GM21515 (cell line): ENCODE results near the gene CLGN.
"Not testable (repeated sequence)": the region's sequence is repeated elsewhere in the genome, so short reads cannot be mapped to it uniquely, and the experiment has no call there.

Experiments
- ATAC-seq: cut with Tn5 transposase; IDR thresholded peaks from one replicate; pipeline ENCODE4 v1.9.1; 2021; ENCODE audit not compliant: unreplicated experiment

The CLGN gene

DNA sequence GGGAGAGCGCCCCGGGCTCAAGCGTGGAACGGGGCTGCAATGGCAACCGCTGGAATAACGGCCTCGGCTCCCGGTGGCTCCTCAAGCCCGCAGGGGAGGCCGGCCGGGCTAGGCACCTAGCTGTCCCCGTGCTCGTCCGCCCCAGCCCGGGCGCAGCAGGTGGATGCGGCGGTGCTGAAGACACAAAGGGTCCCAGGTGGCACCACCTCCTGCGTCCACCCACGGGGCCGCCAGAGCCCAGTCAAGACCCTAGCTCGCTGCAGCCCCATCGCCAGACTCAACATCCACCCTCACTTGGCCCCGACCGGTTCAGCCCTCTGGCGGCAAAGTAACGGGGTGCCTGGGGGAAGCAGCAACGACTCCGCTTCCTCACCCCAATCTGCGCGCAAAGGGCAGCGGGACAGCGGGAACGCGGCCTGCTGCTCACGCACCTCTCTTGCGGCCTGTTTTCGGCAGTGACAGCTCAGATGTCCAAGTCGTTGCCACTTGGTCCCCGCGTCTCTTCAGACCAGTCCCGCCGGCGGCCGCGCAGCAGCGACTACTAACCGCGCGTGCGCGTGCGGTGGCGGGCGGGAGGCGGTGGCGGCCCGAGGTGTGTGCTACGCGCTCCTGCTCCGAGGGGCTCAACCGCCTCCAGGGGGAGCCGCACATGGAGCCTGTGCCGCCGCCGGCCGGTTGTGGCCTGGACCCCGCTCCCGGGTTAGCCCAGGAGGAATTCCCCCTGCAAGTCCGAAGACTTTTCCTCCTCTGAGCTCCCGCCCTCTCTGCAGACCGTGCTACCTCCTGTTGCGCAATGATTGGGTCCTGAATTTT lies at the start of gene CLGN:
Gene CLGN, minus strand, starts transcription at position 543 of the 813 bp plus-strand sequence. CDS start 14,570 bp downstream, outside the sequence.
- peak; percentile 92 for ATAC-seq

DNA sequence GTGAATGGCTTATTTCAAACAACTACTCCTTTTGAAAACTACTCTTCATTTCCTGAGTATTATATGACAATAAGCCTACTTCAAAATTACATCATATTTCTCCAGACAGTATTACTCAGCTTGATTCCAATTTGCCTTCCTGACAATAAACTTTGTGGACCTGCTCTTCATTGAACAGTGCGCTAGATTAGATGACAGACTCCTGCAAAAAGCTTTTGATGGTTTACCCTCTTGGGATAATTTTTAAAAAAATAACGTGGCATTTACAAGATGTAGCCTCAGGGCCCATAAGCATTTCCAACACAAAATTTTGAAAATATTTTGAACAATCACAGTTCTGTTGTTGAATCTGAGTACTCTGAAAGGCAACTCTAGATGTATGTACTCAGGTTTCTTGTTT lies 44.7 kb upstream of the CLGN start:
- ATAC-seq, result no peak

DNA sequence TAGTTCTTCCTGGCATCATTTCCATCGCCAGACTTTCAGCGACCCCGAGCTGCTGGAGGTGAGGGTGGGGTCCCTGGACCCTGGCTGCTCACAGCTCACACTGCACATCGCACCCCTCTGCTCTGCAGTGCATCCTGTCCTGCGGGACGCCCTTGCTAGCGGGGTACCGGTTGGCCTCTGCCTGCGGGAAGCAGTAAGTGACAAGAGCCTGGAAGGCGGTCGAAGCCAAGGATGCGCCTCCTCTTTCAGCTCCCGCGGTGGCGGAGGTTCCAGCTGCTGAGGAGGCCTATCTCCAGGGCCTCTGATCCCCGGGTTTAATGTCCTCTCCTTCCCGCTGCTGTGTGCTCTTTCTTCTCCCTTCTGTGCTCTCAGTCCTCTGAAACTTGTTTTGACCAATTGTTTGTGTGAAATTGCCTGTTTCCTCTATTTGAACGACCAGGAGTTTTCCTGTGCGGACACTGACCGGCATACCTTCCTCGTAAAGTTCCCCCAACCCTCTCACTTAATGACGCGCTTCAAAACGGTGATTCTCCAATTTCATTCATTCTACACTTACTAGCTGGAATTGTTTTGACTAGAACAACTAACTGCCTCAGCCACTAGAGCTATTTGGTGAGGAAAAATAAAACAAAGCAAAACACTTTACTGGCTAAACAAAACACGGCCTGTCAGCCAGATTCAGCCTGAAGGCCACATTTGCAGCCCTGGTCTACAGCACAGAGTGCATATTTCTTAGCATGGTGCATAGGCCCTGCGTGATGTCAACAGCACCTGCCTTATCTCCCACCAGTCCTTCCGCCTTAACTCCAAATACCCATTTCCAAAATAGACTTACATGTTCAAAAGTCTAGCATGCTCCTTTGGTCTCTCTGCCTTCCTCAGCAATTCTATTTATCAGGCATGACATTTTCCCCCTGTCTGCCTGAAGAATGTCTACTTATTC lies 42.6 kb upstream of the CLGN start:
- ATAC-seq, result no peak

- no peak for ATAC-seq
Measured at GRCh38 chr4:140466146-140466545, 38.7 kb upstream of the CLGN start.

GRCh38 chr4:140463614-140464013 lies 36.2 kb upstream of the CLGN start:
- ATAC-seq, result no peak

- ATAC-seq, result no peak
Measured at GRCh38 chr4:140463182-140463581, 35.7 kb upstream of the CLGN start.

GRCh38 chr4:140450352-140450751 lies 22.9 kb upstream of the CLGN start:
- no peak for ATAC-seq

DNA sequence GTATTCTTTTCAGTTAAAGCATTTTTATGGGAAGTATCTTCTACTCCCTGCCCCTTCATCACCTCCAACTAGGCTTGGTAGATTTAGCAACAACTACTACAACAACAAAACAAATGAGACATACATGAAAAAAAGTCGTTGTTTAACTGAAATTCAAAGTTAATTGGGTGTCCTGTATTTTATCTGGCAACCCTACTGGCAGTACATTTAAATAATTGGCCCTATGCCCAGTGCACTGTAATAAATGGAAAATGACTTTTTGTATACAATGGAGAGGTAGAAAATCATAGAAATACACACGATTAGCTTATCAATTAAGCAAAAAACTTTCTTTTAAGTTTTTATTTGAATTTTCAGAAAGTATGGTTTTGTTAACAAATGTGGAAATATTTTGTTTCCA lies 21.4 kb upstream of the CLGN start:
- ATAC-seq, result no peak

DNA sequence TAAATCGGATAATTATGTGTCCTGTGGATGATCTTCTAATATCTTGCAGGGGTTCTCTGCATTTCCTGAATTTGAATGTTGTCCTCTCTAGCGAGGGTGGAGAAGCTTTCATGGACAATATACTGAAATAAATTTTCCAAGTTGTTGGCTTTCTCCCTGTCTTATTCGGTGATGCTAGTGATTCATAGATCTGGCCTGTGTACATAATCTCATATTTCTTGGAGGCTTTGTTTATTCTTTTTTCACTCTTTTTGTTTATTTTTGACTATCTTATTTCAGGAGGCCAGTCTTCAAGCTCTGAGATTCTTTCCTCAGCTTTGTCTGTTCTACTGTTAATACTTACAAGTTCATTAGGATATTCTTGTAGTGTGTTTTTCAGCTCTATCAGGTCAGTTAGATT lies 20.7 kb upstream of the CLGN start:
- no peak for ATAC-seq

GRCh38 chr4:140444347-140444746 lies 16.9 kb upstream of the CLGN start:
- not testable (repeated sequence) for ATAC-seq

GRCh38 chr4:140439644-140440142 lies 12.2 kb upstream of the CLGN start:
- ATAC-seq, result no peak

GRCh38 chr4:140427919-140428471 lies 547 bp upstream of the CLGN start:
- ATAC-seq, result no peak

GRCh38 chr4:140426610-140427105 lies 790 bp downstream of the CLGN start:
- peak; percentile 20 for ATAC-seq

- ATAC-seq, result no peak
Measured at GRCh38 chr4:140423106-140423505, 4.3 kb downstream of the CLGN start.

GRCh38 chr4:140413130-140413969 lies 14.1 kb downstream of the CLGN start:
- not testable (repeated sequence) for ATAC-seq

DNA sequence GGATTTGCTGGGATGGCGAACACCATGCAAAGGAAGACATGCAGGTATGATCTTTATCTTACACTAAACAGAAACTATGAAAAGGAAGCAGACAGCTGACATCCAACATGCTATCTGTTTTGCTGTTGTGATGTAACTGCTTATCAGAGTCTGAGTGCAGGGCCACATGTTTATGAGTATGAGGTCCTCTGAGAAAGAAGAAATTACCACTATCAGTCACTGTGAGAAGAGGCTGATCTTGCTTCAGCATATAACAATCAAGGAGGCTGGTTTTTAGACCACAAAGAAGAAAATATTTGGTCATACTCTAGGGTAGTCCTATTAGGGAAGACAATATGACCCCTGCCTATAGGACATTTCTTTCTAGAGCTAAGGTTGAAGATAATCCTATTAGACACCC lies 18.5 kb downstream of the CLGN start:
- ATAC-seq, result no peak

GRCh38 chr4:140406292-140406691 lies 21.2 kb downstream of the CLGN start:
- ATAC-seq, result no peak

GRCh38 chr4:140400111-140400510 lies 27.3 kb downstream of the CLGN start:
- ATAC-seq, result no peak

- ATAC-seq, result no peak
Measured at GRCh38 chr4:140395668-140396067, 31.8 kb downstream of the CLGN start.

DNA sequence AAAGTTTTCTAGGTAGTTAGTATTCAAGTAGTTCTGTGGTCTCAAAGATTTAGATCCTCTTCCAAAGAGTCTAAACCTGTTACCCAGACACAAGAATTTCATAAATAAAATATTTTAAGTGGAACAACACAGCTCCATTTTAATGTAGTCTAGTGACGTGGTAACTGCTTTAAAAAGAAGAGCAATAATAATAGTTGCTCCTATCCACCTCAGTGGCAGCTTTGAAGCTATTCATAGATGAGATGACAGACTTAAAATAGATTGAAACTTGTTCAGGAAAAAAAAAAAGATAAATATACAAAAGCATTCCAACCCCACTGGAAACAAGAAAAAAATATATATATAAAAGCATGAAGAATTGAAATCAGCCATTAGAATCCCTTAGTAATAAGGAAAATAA lies 39.4 kb downstream of the CLGN start:
- no peak for ATAC-seq
